H9 (cell line): ENCODE measurements around the gene CHCHD6. TPM values are rescaled to one million over a fixed set of nuclear protein-coding genes. Genes with fewer than 3 reads are reported as not detected.

Experiments
- DNase-seq: peaks from one replicate; pipeline ENCODE4 v3.0.0-alpha.2; 2017
- H2AFZ ChIP-seq: one replicate; pipeline ENCODE4 v1.6.1; 2013; ENCODE audit warnings: mild to moderate bottlenecking, low read length, control low read depth, moderate library complexity
- H2AK5ac ChIP-seq: 2 replicates; pipeline ENCODE4 v1.6.1; 2013; ENCODE audit warnings: low read length, control low read depth, mixed read lengths; ENCODE audit not compliant: insufficient read length
- H2BK120ac ChIP-seq: one replicate; pipeline ENCODE4 v1.6.1; 2013; ENCODE audit warnings: low read depth, mild to moderate bottlenecking, low read length, control low read depth, inconsistent platforms; ENCODE audit not compliant: poor library complexity, severe bottlenecking
- H2BK12ac ChIP-seq: 2 replicates; pipeline ENCODE4 v1.6.1; 2013; ENCODE audit warnings: low read length, control low read depth, mixed read lengths, low read depth; ENCODE audit not compliant: insufficient read length
- H2BK15ac ChIP-seq: 2 replicates; pipeline ENCODE4 v1.6.1; 2013; ENCODE audit warnings: low read depth, low read length, control low read depth
- H2BK20ac ChIP-seq: one replicate; pipeline ENCODE4 v1.6.1; 2013; ENCODE audit warnings: low read depth, mild to moderate bottlenecking, low read length, control low read depth, inconsistent platforms; ENCODE audit not compliant: poor library complexity, severe bottlenecking
- H2BK5ac ChIP-seq: 2 replicates; pipeline ENCODE4 v1.6.1; 2013; ENCODE audit warnings: low read length, control low read depth, mixed read lengths; ENCODE audit not compliant: insufficient read length
- H3K14ac ChIP-seq: 2 replicates; pipeline ENCODE4 v1.6.1; 2013; ENCODE audit warnings: low read length, control low read depth; ENCODE audit not compliant: insufficient read depth
- H3K18ac ChIP-seq: 2 replicates; pipeline ENCODE4 v1.6.1; 2013; ENCODE audit warnings: low read depth, mild to moderate bottlenecking, mixed read lengths, low read length, control low read depth; ENCODE audit not compliant: insufficient read length
- H3K23ac ChIP-seq: 2 replicates; pipeline ENCODE4 v1.6.1; 2013; ENCODE audit warnings: low read length, control low read depth, mixed read lengths, low read depth; ENCODE audit not compliant: insufficient read length
- H3K23me2 ChIP-seq: 2 replicates; pipeline ENCODE4 v1.6.1; 2013; ENCODE audit warnings: low read depth, mild to moderate bottlenecking, mixed read lengths, low read length, control low read depth; ENCODE audit not compliant: insufficient read length, poor library complexity, severe bottlenecking
- H3K27ac ChIP-seq: 2 replicates; pipeline ENCODE4 v1.5.1; 2013; ENCODE audit warnings: low read length, control low read depth, mixed read lengths, low read depth; ENCODE audit not compliant: insufficient read length
- H3K27me3 ChIP-seq: 2 replicates; pipeline ENCODE4 v1.6.1; 2013; ENCODE audit warnings: low read length, control low read depth, inconsistent platforms; ENCODE audit not compliant: insufficient read depth
- H3K4ac ChIP-seq: 2 replicates; pipeline ENCODE4 v1.6.1; 2013; ENCODE audit warnings: low read depth, mild to moderate bottlenecking, control low read depth, inconsistent platforms, low read length, moderate library complexity
- H3K4me1 ChIP-seq: 2 replicates; pipeline ENCODE4 v1.6.1; 2013; ENCODE audit warnings: low read length, control low read depth, inconsistent platforms; ENCODE audit not compliant: insufficient read depth
- H3K4me2 ChIP-seq: 2 replicates; pipeline ENCODE4 v1.6.1; 2013; ENCODE audit warnings: low read length, control low read depth, mixed read lengths; ENCODE audit not compliant: insufficient read length, insufficient read depth
- H3K56ac ChIP-seq: 2 replicates; pipeline ENCODE4 v1.6.1; 2013; ENCODE audit warnings: low read depth, mild to moderate bottlenecking, mixed read lengths, low read length, control low read depth; ENCODE audit not compliant: insufficient read length
- H3K79me1 ChIP-seq: 2 replicates; pipeline ENCODE4 v1.6.1; 2013; ENCODE audit warnings: low read depth, mild to moderate bottlenecking, moderate library complexity, low read length, control low read depth, inconsistent platforms; ENCODE audit not compliant: insufficient read depth, poor library complexity, severe bottlenecking
- H3K79me2 ChIP-seq: 2 replicates; pipeline ENCODE4 v1.6.1; 2013; ENCODE audit warnings: low read length, control low read depth, inconsistent platforms; ENCODE audit not compliant: insufficient read depth
- H3K9ac ChIP-seq: 2 replicates; pipeline ENCODE4 v1.6.1; 2013; ENCODE audit warnings: low read length, control low read depth, mixed read lengths; ENCODE audit not compliant: insufficient read length; ENCODE audit errors: extremely low read depth
- H3K9me3 ChIP-seq: one replicate; pipeline ENCODE4 v1.6.1; 2013; ENCODE audit warnings: low read depth, low read length, inconsistent platforms; ENCODE audit not compliant: control insufficient read depth
- H3T11ph ChIP-seq: one replicate; pipeline ENCODE4 v1.6.1; 2013; ENCODE audit warnings: mild to moderate bottlenecking, low read length, control low read depth, inconsistent platforms
- H4K20me1 ChIP-seq: one replicate; pipeline ENCODE4 v1.6.1; 2013; ENCODE audit not compliant: control insufficient read depth, insufficient read length, insufficient read depth
- H4K5ac ChIP-seq: 2 replicates; pipeline ENCODE4 v1.6.1; 2013; ENCODE audit warnings: low read depth, mild to moderate bottlenecking, mixed read lengths, low read length, control low read depth; ENCODE audit not compliant: insufficient read length
- H4K8ac ChIP-seq: replicated peaks from 2 replicates; pipeline ENCODE4 v1.6.1; 2013; ENCODE audit warnings: low read length, control low read depth, mixed read lengths, low read depth; ENCODE audit not compliant: insufficient read length
- H4K91ac ChIP-seq: 2 replicates; pipeline ENCODE4 v1.6.1; 2013; ENCODE audit warnings: low read depth, mild to moderate bottlenecking, moderate library complexity, mixed read lengths, low read length, control low read depth; ENCODE audit not compliant: insufficient read length
- H3K27ac Mint-ChIP-seq, 3 experiments: 2 replicates in 2 of 3; 3 replicates in 1 of 3; pipeline ENCODE4 v1.8.0; 2020 to 2021; ENCODE audit warnings: mixed read lengths in 3 of 3, mild to moderate bottlenecking in 1 of 3, moderate library complexity in 1 of 3
- H3K27me3 Mint-ChIP-seq: 2 replicates; pipeline ENCODE4 v1.8.0; 2021; ENCODE audit warnings: low read depth, mild to moderate bottlenecking, moderate library complexity, mixed read lengths
- H3K36me3 Mint-ChIP-seq, 3 experiments: 2 replicates in 2 of 3; 3 replicates in 1 of 3; pipeline ENCODE4 v1.8.0; 2020 to 2021; ENCODE audit warnings: low read depth in 3 of 3, mixed read lengths in 3 of 3; ENCODE audit not compliant: insufficient read depth in 1 of 3
- H3K4me1 Mint-ChIP-seq, 2 experiments: 2 replicates each; pipeline ENCODE4 v1.8.0; 2020; ENCODE audit warnings: mixed read lengths in 2 of 2
- H3K4me3 Mint-ChIP-seq, 2 experiments: 2 replicates in 1 of 2; 3 replicates in 1 of 2; pipeline ENCODE4 v1.8.0; 2020 to 2021; ENCODE audit warnings: mild to moderate bottlenecking in 2 of 2, mixed read lengths in 2 of 2, moderate library complexity in 1 of 2
- H3K9me3 Mint-ChIP-seq, 2 experiments: 2 replicates in 1 of 2; 3 replicates in 1 of 2; pipeline ENCODE4 v1.8.0; 2020; ENCODE audit warnings: mild to moderate bottlenecking in 2 of 2, mixed read lengths in 2 of 2, moderate library complexity in 1 of 2
- WGBS: extraction: QIAGEN DNeasy Blood & Tissue Kit; methylation state at CpG from one replicate; pipeline ENCODE4 v1.1.7; 2013; ENCODE audit warnings: missing lambda C conversion rate, low lambda C conversion rate, mixed read lengths; ENCODE audit not compliant: insufficient read length; ENCODE audit errors: extremely low coverage; 5-methylcytosine and 5-hydroxymethylcytosine counted together
- total RNA-seq: library from RNA; stranded (reverse); gene quantifications from 2 replicates; pipeline ENCODE4 v1.2.1, GENCODE V29; 2021
- TF ChIP-seq, protein P1 (sequence below): fragments of 200-600 bp; sonication (generic); conservative IDR thresholded peaks from 3 replicates; pipeline ENCODE4 v1.8.0; 2021; ENCODE audit warnings: antibody characterized with exemption, mild to moderate bottlenecking

Gene CHCHD6
- total RNA-seq, 1 experiment from 2014 or later, result 34.2 TPM

GRCh38 chr3:126938520-126939337 lies 234.7 kb downstream of the CHCHD6 start:
- Histone ChIP-seq H3K56ac (no peak overlapping the region), H3K18ac (no peak overlapping the region), H3K23me2 (no peaks in the 10 kb centered on the region), H3T11ph (no peak overlapping the region), H3K9me3 (no peaks in the 10 kb centered on the region), H4K8ac (no peak overlapping the region), H3K79me2 (no peaks in the 10 kb centered on the region), H2BK5ac (no peak overlapping the region), H2BK12ac (no peak overlapping the region), H4K91ac (no peak overlapping the region), H3K27me3 (no peaks in the 10 kb centered on the region), H3K9ac (no peak overlapping the region), H3K4ac (no peak overlapping the region), H3K4me1 (no peaks in the 10 kb centered on the region), H3K23ac (no peak overlapping the region), H4K20me1 (no peaks in the 10 kb centered on the region), H3K4me2 (no peak overlapping the region), H2AK5ac (no peak overlapping the region), H4K5ac (no peak overlapping the region), H3K27ac (no peak overlapping the region), H3K14ac (no peak overlapping the region), H2AFZ (no peak overlapping the region), H2BK15ac (no peak overlapping the region), H2BK120ac (no peak overlapping the region), H2BK20ac (no peak overlapping the region), H3K79me1 (no peaks in the 10 kb centered on the region)
- Mint-ChIP-seq H3K4me1 (peaks cover 0 to 4% of the 10 kb centered on the region in 2 experiments; a peak in 2 of 4 replicates), H3K27ac (peak overlapping the region in 1 of 3 experiments; percentile 50; a peak in 2 of 7 replicates), H3K4me3 (no peak overlapping the region), H3K27me3 (no peaks in the 10 kb centered on the region), H3K9me3 (no peaks in the 10 kb centered on the region), H3K36me3 (no peaks in the 10 kb centered on the region)
- WGBS, result no CpG with 5 or more reads among the region's 8 CpGs
- TF ChIP-seq, protein P1, sequence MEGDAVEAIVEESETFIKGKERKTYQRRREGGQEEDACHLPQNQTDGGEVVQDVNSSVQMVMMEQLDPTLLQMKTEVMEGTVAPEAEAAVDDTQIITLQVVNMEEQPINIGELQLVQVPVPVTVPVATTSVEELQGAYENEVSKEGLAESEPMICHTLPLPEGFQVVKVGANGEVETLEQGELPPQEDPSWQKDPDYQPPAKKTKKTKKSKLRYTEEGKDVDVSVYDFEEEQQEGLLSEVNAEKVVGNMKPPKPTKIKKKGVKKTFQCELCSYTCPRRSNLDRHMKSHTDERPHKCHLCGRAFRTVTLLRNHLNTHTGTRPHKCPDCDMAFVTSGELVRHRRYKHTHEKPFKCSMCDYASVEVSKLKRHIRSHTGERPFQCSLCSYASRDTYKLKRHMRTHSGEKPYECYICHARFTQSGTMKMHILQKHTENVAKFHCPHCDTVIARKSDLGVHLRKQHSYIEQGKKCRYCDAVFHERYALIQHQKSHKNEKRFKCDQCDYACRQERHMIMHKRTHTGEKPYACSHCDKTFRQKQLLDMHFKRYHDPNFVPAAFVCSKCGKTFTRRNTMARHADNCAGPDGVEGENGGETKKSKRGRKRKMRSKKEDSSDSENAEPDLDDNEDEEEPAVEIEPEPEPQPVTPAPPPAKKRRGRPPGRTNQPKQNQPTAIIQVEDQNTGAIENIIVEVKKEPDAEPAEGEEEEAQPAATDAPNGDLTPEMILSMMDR, result no peak
- DNase-seq, result no peak
